ENCODE results near the gene NAA38. TPM values are rescaled to one million over a fixed set of nuclear protein-coding genes. Genes with fewer than 3 reads are reported as not detected.

The NAA38 gene
- polyA plus RNA-seq, 4 donors, result 40.1 to 142 (median 73.4) TPM

GRCh38 chr17:7823581-7824001 lies 33.8 kb downstream of the NAA38 start:
- H3K9me3 ChIP-seq (ENCODE audit: control insufficient read depth in 2 of 2, insufficient read depth in 1 of 2, low read depth in 1 of 2, low read length in 1 of 2), result no peaks in the 10 kb centered on the region
- peaks cover 0 to 28% (median 0%) of the 10 kb centered on the region in 3 donors for H3K27me3 ChIP-seq (ENCODE audit: control insufficient read depth in 3 of 3, insufficient read depth in 3 of 3, low read length in 3 of 3)
- no peak for DNase-seq
- FAIRE-seq, result no peak
- H3K27ac ChIP-seq (ENCODE audit: low read depth in 1 of 3, low read length in 2 of 3), result no peak overlapping the region
- H3K36me3 ChIP-seq (ENCODE audit: control insufficient read depth in 3 of 3, insufficient read depth in 2 of 3, low read depth in 1 of 3, low read length in 3 of 3), result no peaks in the 10 kb centered on the region
- no peak overlapping the region for H3K4me3 ChIP-seq (ENCODE audit: low read depth in 1 of 3, low read length in 3 of 3)
- H3K4me1 ChIP-seq (ENCODE audit: control insufficient read depth in 3 of 3, insufficient read depth in 2 of 3, low read depth in 1 of 3, low read length in 2 of 3), result no peaks in the 10 kb centered on the region
- WGBS, 3 donors, result 81 to 88% (median 84%) methylated on average over 20 of the region's 20 CpGs

- H3K36me3 ChIP-seq (ENCODE audit: control insufficient read depth in 3 of 3, insufficient read depth in 2 of 3, low read depth in 1 of 3, low read length in 3 of 3), result no peaks in the 10 kb centered on the region
- H3K9me3 ChIP-seq (ENCODE audit: control insufficient read depth in 2 of 2, insufficient read depth in 1 of 2, low read depth in 1 of 2, low read length in 1 of 2), result no peaks in the 10 kb centered on the region
- WGBS, 3 donors, result 75 to 80% (median 78%) methylated on average over 14 of the region's 14 CpGs
- no peak overlapping the region for H3K4me3 ChIP-seq (ENCODE audit: low read depth in 1 of 3, low read length in 3 of 3)
- no peak overlapping the region for H3K27ac ChIP-seq (ENCODE audit: low read depth in 1 of 3, low read length in 2 of 3)
- peaks cover 0 to 23% (median 0%) of the 10 kb centered on the region in 3 donors for H3K27me3 ChIP-seq (ENCODE audit: control insufficient read depth in 3 of 3, insufficient read depth in 3 of 3, low read length in 3 of 3)
- DNase-seq (no peak), FAIRE-seq (no peak)
- no peaks in the 10 kb centered on the region for H3K4me1 ChIP-seq (ENCODE audit: control insufficient read depth in 3 of 3, insufficient read depth in 2 of 3, low read depth in 1 of 3, low read length in 2 of 3)
Measured at GRCh38 chr17:7822126-7822525, 35.2 kb downstream of the NAA38 start.

- 78 to 84% (median 79%) methylated on average over 5 of the region's 5 CpGs for WGBS, 3 donors
- Histone ChIP-seq H3K27me3 (ENCODE audit: control insufficient read depth in 3 of 3, insufficient read depth in 3 of 3, low read length in 3 of 3) (peaks cover 0 to 16% (median 0%) of the 10 kb centered on the region in 3 donors), H3K4me1 (ENCODE audit: control insufficient read depth in 3 of 3, insufficient read depth in 2 of 3, low read depth in 1 of 3, low read length in 2 of 3) (no peaks in the 10 kb centered on the region), H3K4me3 (ENCODE audit: low read depth in 1 of 3, low read length in 3 of 3) (no peak overlapping the region), H3K27ac (ENCODE audit: low read depth in 1 of 3, low read length in 2 of 3) (no peak overlapping the region), H3K36me3 (ENCODE audit: control insufficient read depth in 3 of 3, insufficient read depth in 2 of 3, low read depth in 1 of 3, low read length in 3 of 3) (no peaks in the 10 kb centered on the region), H3K9me3 (ENCODE audit: control insufficient read depth in 2 of 2, insufficient read depth in 1 of 2, low read depth in 1 of 2, low read length in 1 of 2) (no peaks in the 10 kb centered on the region)
- DNase-seq, result no peak
- FAIRE-seq, result no peak
Measured at GRCh38 chr17:7820231-7820630, 37.1 kb downstream of the NAA38 start.

- H3K36me3 ChIP-seq (ENCODE audit: control insufficient read depth in 3 of 3, insufficient read depth in 2 of 3, low read depth in 1 of 3, low read length in 3 of 3), result no peaks in the 10 kb centered on the region
- DNase-seq, result no peak
- H3K4me3 ChIP-seq (ENCODE audit: low read depth in 1 of 3, low read length in 3 of 3), result no peak overlapping the region
- no peaks in the 10 kb centered on the region for H3K9me3 ChIP-seq (ENCODE audit: control insufficient read depth in 2 of 2, insufficient read depth in 1 of 2, low read depth in 1 of 2, low read length in 1 of 2)
- H3K27me3 ChIP-seq (ENCODE audit: control insufficient read depth in 3 of 3, insufficient read depth in 3 of 3, low read length in 3 of 3), result peaks cover 0 to 9% (median 0%) of the 10 kb centered on the region in 3 donors
- no peak for FAIRE-seq
- 86 to 90% (median 88%) methylated on average over 25 to 27 of the region's 27 CpGs for WGBS, 3 donors
- no peak overlapping the region for H3K27ac ChIP-seq (ENCODE audit: low read depth in 1 of 3, low read length in 2 of 3)
- no peaks in the 10 kb centered on the region for H3K4me1 ChIP-seq (ENCODE audit: control insufficient read depth in 3 of 3, insufficient read depth in 2 of 3, low read depth in 1 of 3, low read length in 2 of 3)
Measured at GRCh38 chr17:7818746-7819645, 38.4 kb downstream of the NAA38 start.

GRCh38 chr17:7818026-7818425 lies 39.3 kb downstream of the NAA38 start:
- 85 to 91% (median 87%) methylated on average over 10 of the region's 10 CpGs for WGBS, 3 donors
- no peaks in the 10 kb centered on the region for H3K9me3 ChIP-seq (ENCODE audit: control insufficient read depth in 2 of 2, insufficient read depth in 1 of 2, low read depth in 1 of 2, low read length in 1 of 2)
- H3K4me3 ChIP-seq (ENCODE audit: low read depth in 1 of 3, low read length in 3 of 3), result no peak overlapping the region
- H3K4me1 ChIP-seq (ENCODE audit: control insufficient read depth in 3 of 3, insufficient read depth in 2 of 3, low read depth in 1 of 3, low read length in 2 of 3), result no peaks in the 10 kb centered on the region
- DNase-seq, result no peak
- H3K27ac ChIP-seq (ENCODE audit: low read depth in 1 of 3, low read length in 2 of 3), result no peak overlapping the region
- H3K27me3 ChIP-seq (ENCODE audit: control insufficient read depth in 3 of 3, insufficient read depth in 3 of 3, low read length in 3 of 3), result peaks cover 0 to 3% (median 0%) of the 10 kb centered on the region in 3 donors
- no peaks in the 10 kb centered on the region for H3K36me3 ChIP-seq (ENCODE audit: control insufficient read depth in 3 of 3, insufficient read depth in 2 of 3, low read depth in 1 of 3, low read length in 3 of 3)
- no peak for FAIRE-seq

- Histone ChIP-seq H3K27ac (ENCODE audit: low read depth in 1 of 3, low read length in 2 of 3) (no peak overlapping the region), H3K27me3 (ENCODE audit: control insufficient read depth in 3 of 3, insufficient read depth in 3 of 3, low read length in 3 of 3) (peaks cover 0 to 3% (median 0%) of the 10 kb centered on the region in 3 donors), H3K4me3 (ENCODE audit: low read depth in 1 of 3, low read length in 3 of 3) (no peak overlapping the region), H3K36me3 (ENCODE audit: control insufficient read depth in 3 of 3, insufficient read depth in 2 of 3, low read depth in 1 of 3, low read length in 3 of 3) (no peaks in the 10 kb centered on the region), H3K9me3 (ENCODE audit: control insufficient read depth in 2 of 2, insufficient read depth in 1 of 2, low read depth in 1 of 2, low read length in 1 of 2) (no peaks in the 10 kb centered on the region), H3K4me1 (ENCODE audit: control insufficient read depth in 3 of 3, insufficient read depth in 2 of 3, low read depth in 1 of 3, low read length in 2 of 3) (no peaks in the 10 kb centered on the region)
- DNase-seq, result no peak
- no peak for FAIRE-seq
- WGBS, 3 donors, result 76 to 86% (median 81%) methylated on average over 9 of the region's 9 CpGs
Measured at GRCh38 chr17:7817643-7817964, 39.8 kb downstream of the NAA38 start.

GRCh38 chr17:7816926-7817642 lies 40.3 kb downstream of the NAA38 start:
- Histone ChIP-seq H3K27ac (ENCODE audit: low read depth in 1 of 3, low read length in 2 of 3) (no peak overlapping the region), H3K27me3 (ENCODE audit: control insufficient read depth in 3 of 3, insufficient read depth in 3 of 3, low read length in 3 of 3) (peaks cover 0 to 3% (median 0%) of the 10 kb centered on the region in 3 donors), H3K9me3 (ENCODE audit: control insufficient read depth in 2 of 2, insufficient read depth in 1 of 2, low read depth in 1 of 2, low read length in 1 of 2) (no peaks in the 10 kb centered on the region), H3K4me1 (ENCODE audit: control insufficient read depth in 3 of 3, insufficient read depth in 2 of 3, low read depth in 1 of 3, low read length in 2 of 3) (no peaks in the 10 kb centered on the region), H3K4me3 (ENCODE audit: low read depth in 1 of 3, low read length in 3 of 3) (no peak overlapping the region), H3K36me3 (ENCODE audit: control insufficient read depth in 3 of 3, insufficient read depth in 2 of 3, low read depth in 1 of 3, low read length in 3 of 3) (no peaks in the 10 kb centered on the region)
- no peak for FAIRE-seq
- WGBS, 3 donors, result 69 to 88% (median 84%) methylated on average over 10 of the region's 10 CpGs
- no peak for DNase-seq

GRCh38 chr17:7814969-7815368 lies 42.4 kb downstream of the NAA38 start:
- no peaks in the 10 kb centered on the region for H3K36me3 ChIP-seq (ENCODE audit: control insufficient read depth in 3 of 3, insufficient read depth in 2 of 3, low read depth in 1 of 3, low read length in 3 of 3)
- no peaks in the 10 kb centered on the region for H3K27me3 ChIP-seq (ENCODE audit: control insufficient read depth in 3 of 3, insufficient read depth in 3 of 3, low read length in 3 of 3)
- H3K9me3 ChIP-seq (ENCODE audit: control insufficient read depth in 2 of 2, insufficient read depth in 1 of 2, low read depth in 1 of 2, low read length in 1 of 2), result no peaks in the 10 kb centered on the region
- WGBS, 3 donors, result 88 to 94% (median 91%) methylated on average over 5 of the region's 5 CpGs
- H3K4me3 ChIP-seq (ENCODE audit: low read depth in 1 of 3, low read length in 3 of 3), result no peak overlapping the region
- FAIRE-seq (no peak), DNase-seq (no peak)
- no peak overlapping the region for H3K27ac ChIP-seq (ENCODE audit: low read depth in 1 of 3, low read length in 2 of 3)
- H3K4me1 ChIP-seq (ENCODE audit: control insufficient read depth in 3 of 3, insufficient read depth in 2 of 3, low read depth in 1 of 3, low read length in 2 of 3), result no peaks in the 10 kb centered on the region
